CD14-positive monocyte (primary cell): ENCODE measurements around the gene GALNT10. TPM values are rescaled to one million over a fixed set of nuclear protein-coding genes. Genes with fewer than 3 reads are reported as not detected.

Experiments used
- DNase-seq, 3 donors: peaks; one replicate each; pipeline ENCODE4 v3.0.0-alpha.2; 2011 to 2022
- H2AFZ ChIP-seq: 2 replicates; pipeline ENCODE4 v1.6.0; 2012; ENCODE audit warnings: mild to moderate bottlenecking, low read depth, low read length, inconsistent platforms; ENCODE audit not compliant: insufficient read depth, poor library complexity, severe bottlenecking
- H3K27ac ChIP-seq, 2 donors: 1 replicate in 1 of 2; 2 replicates in 1 of 2; pipeline ENCODE4 v1.5.1; 2012 to 2013; ENCODE audit warnings: low read length in 2 of 2, control low read depth in 1 of 2, inconsistent platforms in 1 of 2, low read depth in 1 of 2, mild to moderate bottlenecking in 1 of 2
- H3K27me3 ChIP-seq, 2 donors: one replicate each; pipeline versions ENCODE4 v1.6.0 to v1.6.1; 2011 to 2013; ENCODE audit warnings: low read length in 2 of 2; ENCODE audit not compliant: control insufficient read depth in 2 of 2, insufficient read depth in 2 of 2
- H3K36me3 ChIP-seq, 2 donors: replicated peaks in 1 of 2; 1 replicate in 1 of 2; 2 replicates in 1 of 2; pipeline versions ENCODE4 v1.5.1 to v1.6.1; 2012 to 2013; ENCODE audit warnings: low read length in 2 of 2, control low read depth in 1 of 2, inconsistent platforms in 1 of 2, mild to moderate bottlenecking in 1 of 2; ENCODE audit not compliant: insufficient read depth in 2 of 2, control insufficient read depth in 1 of 2
- H3K4me1 ChIP-seq, 2 donors: 1 replicate in 1 of 2; 2 replicates in 1 of 2; pipeline versions ENCODE4 v1.5.1 to v1.6.1; 2012 to 2013; ENCODE audit warnings: low read length in 2 of 2, control low read depth in 1 of 2, inconsistent platforms in 1 of 2, mild to moderate bottlenecking in 1 of 2, moderate library complexity in 1 of 2; ENCODE audit not compliant: insufficient read depth in 2 of 2, control insufficient read depth in 1 of 2
- H3K4me2 ChIP-seq: replicated peaks from 2 replicates; pipeline ENCODE3; 2012; ENCODE audit warnings: low read length, moderate library complexity, mild to moderate bottlenecking; ENCODE audit not compliant: poor library complexity, severe bottlenecking; ENCODE audit errors: extremely low read depth
- H3K4me3 ChIP-seq, 3 experiments: fragments of 200-600 bp in 1 of 3; sonication (generic) in 1 of 3; replicated peaks in 1 of 3; 1 replicate in 2 of 3; 2 replicates in 1 of 3; pipeline ENCODE4 v1.5.1; 2011 to 2013; ENCODE audit warnings: low read length in 3 of 3, mild to moderate bottlenecking in 3 of 3, control low read depth in 2 of 3, low read depth in 2 of 3, inconsistent platforms in 1 of 3, moderate library complexity in 1 of 3
- H3K79me2 ChIP-seq: 2 replicates; pipeline ENCODE4 v1.6.0; 2012; ENCODE audit warnings: mild to moderate bottlenecking, control low read depth, inconsistent platforms, low read length, moderate library complexity; ENCODE audit not compliant: insufficient read depth
- H3K9ac ChIP-seq: 2 replicates; pipeline ENCODE4 v1.6.0; 2017; ENCODE audit warnings: low read length, mild to moderate bottlenecking; ENCODE audit not compliant: insufficient read depth, poor library complexity, severe bottlenecking
- H3K9me3 ChIP-seq, 2 donors: replicated peaks in 1 of 2; 1 replicate in 1 of 2; 2 replicates in 1 of 2; pipeline versions ENCODE4 v1.5.1 to v1.6.1; 2012 to 2013; ENCODE audit warnings: low read length in 2 of 2, control low read depth in 1 of 2; ENCODE audit not compliant: control insufficient read depth in 1 of 2, insufficient read depth in 1 of 2
- H4K20me1 ChIP-seq: 2 replicates; pipeline ENCODE4 v1.6.0; 2012; ENCODE audit warnings: mild to moderate bottlenecking, low read length, control low read depth, moderate library complexity; ENCODE audit not compliant: insufficient read depth
- H3K27ac Mint-ChIP-seq, 7 donors: one replicate each; pipeline ENCODE4 v1.8.0; 2020; ENCODE audit warnings: mild to moderate bottlenecking in 7 of 7, mixed read lengths in 7 of 7, moderate library complexity in 6 of 7, inconsistent platforms in 2 of 7
- H3K27me3 Mint-ChIP-seq, 3 donors: one replicate each; pipeline ENCODE4 v1.8.0; 2021 to 2022; ENCODE audit warnings: low read depth in 3 of 3, mild to moderate bottlenecking in 3 of 3, mixed read lengths in 3 of 3, moderate library complexity in 3 of 3, inconsistent platforms in 1 of 3
- H3K36me3 Mint-ChIP-seq, 2 donors: one replicate each; pipeline ENCODE4 v1.8.0; 2020; ENCODE audit warnings: mixed read lengths in 2 of 2, inconsistent platforms in 1 of 2, mild to moderate bottlenecking in 1 of 2
- H3K4me1 Mint-ChIP-seq: one replicate; pipeline ENCODE4 v1.8.0; 2020; ENCODE audit warnings: mild to moderate bottlenecking, mixed read lengths
- H3K4me3 Mint-ChIP-seq, 2 donors: one replicate each; pipeline ENCODE4 v1.8.0; 2020; ENCODE audit warnings: mild to moderate bottlenecking in 2 of 2, mixed read lengths in 2 of 2, moderate library complexity in 1 of 2
- H3K9me3 Mint-ChIP-seq, 7 donors: one replicate each; pipeline ENCODE4 v1.8.0; 2020 to 2022; ENCODE audit warnings: mixed read lengths in 7 of 7, mild to moderate bottlenecking in 6 of 7, moderate library complexity in 6 of 7, inconsistent platforms in 2 of 7
- CTCF ChIP-seq: fragments of 200-600 bp; IDR thresholded peaks from one replicate; pipeline ENCODE4 v1.8.0; 2022; ENCODE audit warnings: antibody characterized with exemption, mild to moderate bottlenecking
- WGBS: methylation state at CpG from one replicate; pipeline ENCODE4 v1.1.5; 2013; ENCODE audit warnings: missing lambda C conversion rate; ENCODE audit not compliant: insufficient coverage; 5-methylcytosine and 5-hydroxymethylcytosine counted together
- intact Hi-C, 2 donors: fragments of 100-400 bp; cut with micrococcal nuclease; formaldehyde crosslinking; loops; one replicate each; pipeline versions ENCODE4 v1.15.0 to v1.15.1; 2023
- polyA plus RNA-seq, 3 donors: library from polyadenylated mRNA; depleted of rRNA in 1 of 3; unstranded in 2 of 3; stranded (reverse) in 1 of 3; fragments of 300-500 nt in 2 of 3; fragments of >200 nt in 1 of 3; fragmentation: Illumina TruSeq in 2 of 3; gene quantifications; 1 replicate in 2 of 3; 2 replicates in 1 of 3; pipeline ENCODE4 v1.2.3, GENCODE V29; 2012 to 2021

The GALNT10 gene
- polyA plus RNA-seq, 3 donors: 6.2 to 11.6 (median 7.3) TPM

DNA sequence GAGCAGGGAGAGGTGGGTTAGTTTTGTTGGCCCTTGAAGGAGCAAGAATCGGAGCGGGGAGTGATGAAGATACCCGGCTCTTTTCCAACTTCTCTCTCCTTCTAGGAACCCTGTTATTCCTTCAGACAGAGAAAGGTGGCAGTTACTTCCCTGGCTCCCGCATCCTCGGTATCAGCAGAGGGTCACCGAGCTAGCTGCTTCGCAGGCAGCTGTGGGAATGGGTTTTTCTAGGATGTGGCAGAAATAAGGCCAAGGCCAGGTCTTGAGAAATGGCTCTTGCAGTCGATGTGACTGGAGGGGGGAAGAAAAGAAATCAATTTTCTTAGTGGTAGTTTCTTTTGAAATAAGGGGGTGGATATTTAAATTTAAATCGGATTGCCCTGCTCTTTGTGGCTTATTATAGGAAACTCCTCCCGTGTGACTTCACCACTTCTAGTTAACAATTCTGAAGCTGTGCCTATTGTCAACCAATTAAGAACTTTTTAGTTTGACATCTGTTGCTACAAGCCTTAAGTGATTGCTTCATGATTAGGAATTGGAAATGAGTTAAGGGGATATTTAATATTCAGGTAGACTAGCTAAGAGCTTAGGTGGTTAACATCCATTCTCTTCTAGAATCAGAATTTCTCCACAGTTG lies 256.7 kb downstream of the GALNT10 start:
- Histone ChIP-seq H3K27ac (no peak overlapping the region), H3K9me3 (no peaks in the 10 kb centered on the region), H3K4me1 (peaks cover 34 to 43% of the 10 kb centered on the region in 2 donors), H3K79me2 (peaks cover 71% of the 10 kb centered on the region), H3K4me2 (peak overlapping the region; percentile 89), H3K9ac (peak overlapping the region; percentile 88), H3K27me3 (no peaks in the 10 kb centered on the region), H3K36me3 (peaks cover 24 to 37% of the 10 kb centered on the region in 2 donors), H4K20me1 (peaks cover 57% of the 10 kb centered on the region), H3K4me3 (peak overlapping the region; percentile 61 to 91 (median 89)), H2AFZ (peak overlapping the region; percentile 90)
- peaks cover 28 to 31% of the 10 kb centered on the region in 2 donors for H3K36me3 Mint-ChIP-seq
- intact Hi-C loops: loop anchor here in 1 of 2 donors (5.0 to 10.0 kb wide), 3 partner anchors 252 to 410 kb away; partner anchors contain the start of genes CNOT8 and GALNT10
- peak overlapping the region; percentile 84 to 95 for H3K4me3 Mint-ChIP-seq
- peaks cover 0 to 5% (median 0%) of the 10 kb centered on the region in 3 donors for H3K27me3 Mint-ChIP-seq
- WGBS: no CpG with 5 or more reads among the region's 10 CpGs
- no peak for TF ChIP-seq CTCF
- peaks cover 38% of the 10 kb centered on the region for H3K4me1 Mint-ChIP-seq
- H3K9me3 Mint-ChIP-seq: no peaks in the 10 kb centered on the region
- peak overlapping the region in 3 of 7 donors; percentile 23 to 73 (median 68) for H3K27ac Mint-ChIP-seq
- no peak for DNase-seq

DNA sequence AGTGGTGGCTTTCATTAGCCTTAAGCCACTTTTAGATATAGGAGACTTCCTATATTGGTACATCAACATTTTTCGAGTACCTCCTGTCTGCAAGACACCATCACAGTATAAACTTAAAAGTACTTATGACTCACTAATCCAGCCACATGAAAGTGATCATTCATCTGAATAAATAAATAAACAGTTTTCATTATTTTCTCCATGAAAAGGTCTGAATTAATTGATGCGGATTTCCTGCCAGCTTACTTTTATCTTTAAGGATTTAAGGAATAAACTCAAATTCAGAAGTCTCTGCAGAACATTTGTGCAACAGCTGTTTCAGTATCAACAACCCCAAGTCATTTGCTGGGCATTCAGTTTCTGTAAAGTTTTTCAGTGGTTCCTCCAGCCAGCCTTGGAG lies 259.3 kb downstream of the GALNT10 start:
- intact Hi-C loops: loop anchor here in 1 of 2 donors (5.0 to 10.0 kb wide), 3 partner anchors 255 to 408 kb away; partner anchors contain the start of genes CNOT8 and GALNT10
- TF ChIP-seq CTCF: no peak
- Histone ChIP-seq H3K27me3 (no peaks in the 10 kb centered on the region), H3K36me3 (peaks cover 43 to 55% of the 10 kb centered on the region in 2 donors), H3K4me3 (no peak overlapping the region), H3K4me1 (peaks cover 30 to 33% of the 10 kb centered on the region in 2 donors), H2AFZ (no peak overlapping the region), H3K27ac (no peak overlapping the region), H3K79me2 (peaks cover 57% of the 10 kb centered on the region), H3K9me3 (no peaks in the 10 kb centered on the region), H3K9ac (no peak overlapping the region), H4K20me1 (peaks cover 57% of the 10 kb centered on the region), H3K4me2 (no peak overlapping the region)
- no CpG with 5 or more reads among the region's 2 CpGs for WGBS
- no peaks in the 10 kb centered on the region for H3K9me3 Mint-ChIP-seq
- peaks cover 46 to 49% of the 10 kb centered on the region in 2 donors for H3K36me3 Mint-ChIP-seq
- H3K4me1 Mint-ChIP-seq: peaks cover 32% of the 10 kb centered on the region
- H3K4me3 Mint-ChIP-seq: no peak overlapping the region
- no peak for DNase-seq
- H3K27ac Mint-ChIP-seq: no peak overlapping the region
- peaks cover 0 to 5% (median 0%) of the 10 kb centered on the region in 3 donors for H3K27me3 Mint-ChIP-seq
